H9 (cell line): ENCODE data around the gene OR10A6. TPM values are rescaled to one million over a fixed set of nuclear protein-coding genes. Genes with fewer than 3 reads are reported as not detected.

Source experiments
- DNase-seq: peaks from one replicate; pipeline ENCODE4 v3.0.0-alpha.2; 2017
- H2AFZ ChIP-seq: one replicate; pipeline ENCODE4 v1.6.1; 2013; ENCODE audit warnings: mild to moderate bottlenecking, low read length, control low read depth, moderate library complexity
- H2AK5ac ChIP-seq: 2 replicates; pipeline ENCODE4 v1.6.1; 2013; ENCODE audit warnings: low read length, control low read depth, mixed read lengths; ENCODE audit not compliant: insufficient read length
- H2BK120ac ChIP-seq: one replicate; pipeline ENCODE4 v1.6.1; 2013; ENCODE audit warnings: low read depth, mild to moderate bottlenecking, low read length, control low read depth, inconsistent platforms; ENCODE audit not compliant: poor library complexity, severe bottlenecking
- H2BK12ac ChIP-seq: 2 replicates; pipeline ENCODE4 v1.6.1; 2013; ENCODE audit warnings: low read length, control low read depth, mixed read lengths, low read depth; ENCODE audit not compliant: insufficient read length
- H2BK15ac ChIP-seq: 2 replicates; pipeline ENCODE4 v1.6.1; 2013; ENCODE audit warnings: low read depth, low read length, control low read depth
- H2BK20ac ChIP-seq: one replicate; pipeline ENCODE4 v1.6.1; 2013; ENCODE audit warnings: low read depth, mild to moderate bottlenecking, low read length, control low read depth, inconsistent platforms; ENCODE audit not compliant: poor library complexity, severe bottlenecking
- H2BK5ac ChIP-seq: 2 replicates; pipeline ENCODE4 v1.6.1; 2013; ENCODE audit warnings: low read length, control low read depth, mixed read lengths; ENCODE audit not compliant: insufficient read length
- H3K14ac ChIP-seq: 2 replicates; pipeline ENCODE4 v1.6.1; 2013; ENCODE audit warnings: low read length, control low read depth; ENCODE audit not compliant: insufficient read depth
- H3K18ac ChIP-seq: 2 replicates; pipeline ENCODE4 v1.6.1; 2013; ENCODE audit warnings: low read depth, mild to moderate bottlenecking, mixed read lengths, low read length, control low read depth; ENCODE audit not compliant: insufficient read length
- H3K23ac ChIP-seq: 2 replicates; pipeline ENCODE4 v1.6.1; 2013; ENCODE audit warnings: low read length, control low read depth, mixed read lengths, low read depth; ENCODE audit not compliant: insufficient read length
- H3K23me2 ChIP-seq: 2 replicates; pipeline ENCODE4 v1.6.1; 2013; ENCODE audit warnings: low read depth, mild to moderate bottlenecking, mixed read lengths, low read length, control low read depth; ENCODE audit not compliant: insufficient read length, poor library complexity, severe bottlenecking
- H3K27ac ChIP-seq: 2 replicates; pipeline ENCODE4 v1.5.1; 2013; ENCODE audit warnings: low read length, control low read depth, mixed read lengths, low read depth; ENCODE audit not compliant: insufficient read length
- H3K27me3 ChIP-seq: 2 replicates; pipeline ENCODE4 v1.6.1; 2013; ENCODE audit warnings: low read length, control low read depth, inconsistent platforms; ENCODE audit not compliant: insufficient read depth
- H3K4ac ChIP-seq: 2 replicates; pipeline ENCODE4 v1.6.1; 2013; ENCODE audit warnings: low read depth, mild to moderate bottlenecking, control low read depth, inconsistent platforms, low read length, moderate library complexity
- H3K4me1 ChIP-seq: 2 replicates; pipeline ENCODE4 v1.6.1; 2013; ENCODE audit warnings: low read length, control low read depth, inconsistent platforms; ENCODE audit not compliant: insufficient read depth
- H3K4me2 ChIP-seq: 2 replicates; pipeline ENCODE4 v1.6.1; 2013; ENCODE audit warnings: low read length, control low read depth, mixed read lengths; ENCODE audit not compliant: insufficient read length, insufficient read depth
- H3K56ac ChIP-seq: 2 replicates; pipeline ENCODE4 v1.6.1; 2013; ENCODE audit warnings: low read depth, mild to moderate bottlenecking, mixed read lengths, low read length, control low read depth; ENCODE audit not compliant: insufficient read length
- H3K79me1 ChIP-seq: 2 replicates; pipeline ENCODE4 v1.6.1; 2013; ENCODE audit warnings: low read depth, mild to moderate bottlenecking, moderate library complexity, low read length, control low read depth, inconsistent platforms; ENCODE audit not compliant: insufficient read depth, poor library complexity, severe bottlenecking
- H3K79me2 ChIP-seq: 2 replicates; pipeline ENCODE4 v1.6.1; 2013; ENCODE audit warnings: low read length, control low read depth, inconsistent platforms; ENCODE audit not compliant: insufficient read depth
- H3K9ac ChIP-seq: 2 replicates; pipeline ENCODE4 v1.6.1; 2013; ENCODE audit warnings: low read length, control low read depth, mixed read lengths; ENCODE audit not compliant: insufficient read length; ENCODE audit errors: extremely low read depth
- H3K9me3 ChIP-seq: one replicate; pipeline ENCODE4 v1.6.1; 2013; ENCODE audit warnings: low read depth, low read length, inconsistent platforms; ENCODE audit not compliant: control insufficient read depth
- H3T11ph ChIP-seq: one replicate; pipeline ENCODE4 v1.6.1; 2013; ENCODE audit warnings: mild to moderate bottlenecking, low read length, control low read depth, inconsistent platforms
- H4K20me1 ChIP-seq: one replicate; pipeline ENCODE4 v1.6.1; 2013; ENCODE audit not compliant: control insufficient read depth, insufficient read length, insufficient read depth
- H4K5ac ChIP-seq: 2 replicates; pipeline ENCODE4 v1.6.1; 2013; ENCODE audit warnings: low read depth, mild to moderate bottlenecking, mixed read lengths, low read length, control low read depth; ENCODE audit not compliant: insufficient read length
- H4K8ac ChIP-seq: replicated peaks from 2 replicates; pipeline ENCODE4 v1.6.1; 2013; ENCODE audit warnings: low read length, control low read depth, mixed read lengths, low read depth; ENCODE audit not compliant: insufficient read length
- H4K91ac ChIP-seq: 2 replicates; pipeline ENCODE4 v1.6.1; 2013; ENCODE audit warnings: low read depth, mild to moderate bottlenecking, moderate library complexity, mixed read lengths, low read length, control low read depth; ENCODE audit not compliant: insufficient read length
- H3K27ac Mint-ChIP-seq, 3 experiments: 2 replicates in 2 of 3; 3 replicates in 1 of 3; pipeline ENCODE4 v1.8.0; 2020 to 2021; ENCODE audit warnings: mixed read lengths in 3 of 3, mild to moderate bottlenecking in 1 of 3, moderate library complexity in 1 of 3
- H3K27me3 Mint-ChIP-seq: 2 replicates; pipeline ENCODE4 v1.8.0; 2021; ENCODE audit warnings: low read depth, mild to moderate bottlenecking, moderate library complexity, mixed read lengths
- H3K36me3 Mint-ChIP-seq, 3 experiments: 2 replicates in 2 of 3; 3 replicates in 1 of 3; pipeline ENCODE4 v1.8.0; 2020 to 2021; ENCODE audit warnings: low read depth in 3 of 3, mixed read lengths in 3 of 3; ENCODE audit not compliant: insufficient read depth in 1 of 3
- H3K4me1 Mint-ChIP-seq, 2 experiments: 2 replicates each; pipeline ENCODE4 v1.8.0; 2020; ENCODE audit warnings: mixed read lengths in 2 of 2
- H3K4me3 Mint-ChIP-seq, 2 experiments: 2 replicates in 1 of 2; 3 replicates in 1 of 2; pipeline ENCODE4 v1.8.0; 2020 to 2021; ENCODE audit warnings: mild to moderate bottlenecking in 2 of 2, mixed read lengths in 2 of 2, moderate library complexity in 1 of 2
- H3K9me3 Mint-ChIP-seq, 2 experiments: 2 replicates in 1 of 2; 3 replicates in 1 of 2; pipeline ENCODE4 v1.8.0; 2020; ENCODE audit warnings: mild to moderate bottlenecking in 2 of 2, mixed read lengths in 2 of 2, moderate library complexity in 1 of 2
- CTCF ChIP-seq: fragments of 200-600 bp; sonication (generic); conservative IDR thresholded peaks from 3 replicates; pipeline ENCODE4 v1.8.0; 2021; ENCODE audit warnings: antibody characterized with exemption, mild to moderate bottlenecking
- WGBS: extraction: QIAGEN DNeasy Blood & Tissue Kit; methylation state at CpG from one replicate; pipeline ENCODE4 v1.1.7; 2013; ENCODE audit warnings: missing lambda C conversion rate, low lambda C conversion rate, mixed read lengths; ENCODE audit not compliant: insufficient read length; ENCODE audit errors: extremely low coverage; 5-methylcytosine and 5-hydroxymethylcytosine counted together
- total RNA-seq: library from RNA; stranded (reverse); gene quantifications from 2 replicates; pipeline ENCODE4 v1.2.1, GENCODE V29; 2021

Gene OR10A6
- total RNA-seq, 1 experiment from 2014 or later: not detected

DNA sequence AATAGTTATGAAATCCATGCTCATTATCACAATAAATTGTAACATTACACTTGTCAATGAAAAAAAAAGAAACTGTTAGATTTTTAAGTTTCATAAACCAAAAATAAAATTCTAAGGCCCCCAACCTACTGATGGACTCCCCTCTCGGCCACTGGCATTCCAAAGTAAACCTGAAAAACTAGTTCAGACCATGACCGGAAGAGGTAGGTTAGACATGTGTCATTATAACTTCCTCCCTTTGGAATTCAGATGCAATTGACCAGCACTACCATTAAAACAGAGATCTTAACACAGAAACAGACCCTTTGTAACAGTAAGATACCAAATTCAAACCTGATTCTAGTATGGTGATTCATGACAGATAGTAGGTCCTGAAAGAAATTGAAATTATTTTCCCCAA is 12.9 kb downstream of the OR10A6 start:
- WGBS: no CpG with 5 or more reads among the region's 2 CpGs
- H3K18ac ChIP-seq: no peak overlapping the region
- no peak overlapping the region for H3K9ac ChIP-seq
- H2AFZ ChIP-seq: no peak overlapping the region
- H3K27me3 ChIP-seq: no peaks in the 10 kb centered on the region
- no peaks in the 10 kb centered on the region for H3K79me1 ChIP-seq
- no peak overlapping the region for H2AK5ac ChIP-seq
- H3K23ac ChIP-seq: no peak overlapping the region
- Mint-ChIP-seq H3K9me3 (peaks cover 21 to 23% of the 10 kb centered on the region in 2 experiments), H3K4me1 (peaks cover 3 to 13% of the 10 kb centered on the region in 2 experiments; a peak in 2 of 4 replicates), H3K36me3 (peaks cover 9 to 24% (median 21%) of the 10 kb centered on the region in 3 experiments), H3K27ac (no peak overlapping the region; a peak in 1 of 7 replicates), H3K27me3 (no peaks in the 10 kb centered on the region), H3K4me3 (no peak overlapping the region)
- H3K14ac ChIP-seq: no peak overlapping the region
- H4K5ac ChIP-seq: no peak overlapping the region
- TF ChIP-seq CTCF: no peak
- no peak overlapping the region for H3K4ac ChIP-seq
- no peak overlapping the region for H2BK12ac ChIP-seq
- peaks cover 6% of the 10 kb centered on the region for H3K9me3 ChIP-seq
- no peaks in the 10 kb centered on the region for H3K4me1 ChIP-seq
- no peak overlapping the region for H2BK15ac ChIP-seq
- H3K79me2 ChIP-seq: no peaks in the 10 kb centered on the region
- no peak overlapping the region for H4K8ac ChIP-seq
- no peak for DNase-seq
- H2BK120ac ChIP-seq: no peak overlapping the region
- no peak overlapping the region for H3K4me2 ChIP-seq
- no peak overlapping the region for H3K56ac ChIP-seq
- H4K91ac ChIP-seq: no peak overlapping the region
- no peaks in the 10 kb centered on the region for H3K23me2 ChIP-seq
- no peak overlapping the region for H3T11ph ChIP-seq
- no peak overlapping the region for H2BK5ac ChIP-seq
- H4K20me1 ChIP-seq: no peaks in the 10 kb centered on the region
- no peak overlapping the region for H2BK20ac ChIP-seq
- H3K27ac ChIP-seq: no peak overlapping the region
